K562 (cell line): Measurements from ENCODE around the gene COG2. TPM values are rescaled to one million over a fixed set of nuclear protein-coding genes. Genes with fewer than 3 reads are reported as not detected.

ENCODE experiments used
- C11orf30 ChIP-seq: fragments of 450-650 bp; IDR thresholded peaks from 2 replicates; pipeline ENCODE4 v1.6.1; 2016; ENCODE audit warnings: low read depth, mild to moderate bottlenecking
- polyA plus RNA-seq, 8 experiments: library from polyadenylated mRNA; depleted of rRNA in 4 of 8; stranded (reverse) in 5 of 8; unstranded in 3 of 8; fragments of >200 nt; fragmentation: Nextera tagmentation in 2 of 8; fragmentation: Illumina TruSeq in 1 of 8; extraction: Ambion mirVana in 2 of 8; extraction: Trizol in 1 of 8; gene quantifications; 2 replicates each; pipeline versions ENCODE4 v1.2.1 to v1.2.3, GENCODE V29; 2011 to 2014; ENCODE audit warnings: inconsistent platforms in 1 of 8, missing spikeins in 1 of 8
- total RNA-seq, 7 experiments: library from RNA; depleted of rRNA in 6 of 7; stranded (reverse); fragments of >200 nt in 6 of 7; fragmentation: Illumina TruSeq in 2 of 7; extraction: Trizol in 2 of 7; gene quantifications; 2 replicates each; pipeline versions ENCODE4 v1.2.1 to v1.2.3, GENCODE V29; 2011 to 2021; ENCODE audit warnings: low replicate concordance in 1 of 7
- TF ChIP-seq, protein P1 (sequence below): fragments of 200-600 bp; sonication (generic); IDR thresholded peaks from one replicate; pipeline ENCODE4 v1.6.1; 2012; ENCODE audit warnings: mild to moderate bottlenecking, low read depth, low read length, inconsistent platforms

The COG2 gene
- total and polyA plus RNA-seq, 9 of the 15 experiments (the other 6 are each of a cell fraction or from before 2014, with no cell fraction given) = 22.0 to 51.7 (median 33.3) TPM

DNA sequence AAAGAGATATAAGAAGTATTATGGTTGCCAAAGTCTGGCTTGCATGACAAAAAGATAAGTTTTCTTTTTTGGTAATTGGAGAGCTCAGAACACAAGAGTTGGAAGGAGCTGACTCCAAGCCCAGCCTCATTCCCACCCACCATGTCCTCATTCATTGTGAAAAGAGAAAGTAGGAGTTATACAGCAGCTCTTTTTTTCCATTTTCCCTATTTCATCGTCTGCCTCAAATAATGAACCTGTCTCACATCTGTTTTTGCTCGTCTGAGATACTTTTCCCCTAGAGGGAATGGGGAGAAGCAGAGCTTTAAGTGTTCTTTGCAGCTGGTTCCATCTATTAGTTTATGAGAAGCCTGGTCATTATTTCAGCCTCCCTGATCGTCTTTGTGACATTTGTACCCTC, 36.9 kb downstream of the COG2 start (continued):
- TF ChIP-seq, protein P1, sequence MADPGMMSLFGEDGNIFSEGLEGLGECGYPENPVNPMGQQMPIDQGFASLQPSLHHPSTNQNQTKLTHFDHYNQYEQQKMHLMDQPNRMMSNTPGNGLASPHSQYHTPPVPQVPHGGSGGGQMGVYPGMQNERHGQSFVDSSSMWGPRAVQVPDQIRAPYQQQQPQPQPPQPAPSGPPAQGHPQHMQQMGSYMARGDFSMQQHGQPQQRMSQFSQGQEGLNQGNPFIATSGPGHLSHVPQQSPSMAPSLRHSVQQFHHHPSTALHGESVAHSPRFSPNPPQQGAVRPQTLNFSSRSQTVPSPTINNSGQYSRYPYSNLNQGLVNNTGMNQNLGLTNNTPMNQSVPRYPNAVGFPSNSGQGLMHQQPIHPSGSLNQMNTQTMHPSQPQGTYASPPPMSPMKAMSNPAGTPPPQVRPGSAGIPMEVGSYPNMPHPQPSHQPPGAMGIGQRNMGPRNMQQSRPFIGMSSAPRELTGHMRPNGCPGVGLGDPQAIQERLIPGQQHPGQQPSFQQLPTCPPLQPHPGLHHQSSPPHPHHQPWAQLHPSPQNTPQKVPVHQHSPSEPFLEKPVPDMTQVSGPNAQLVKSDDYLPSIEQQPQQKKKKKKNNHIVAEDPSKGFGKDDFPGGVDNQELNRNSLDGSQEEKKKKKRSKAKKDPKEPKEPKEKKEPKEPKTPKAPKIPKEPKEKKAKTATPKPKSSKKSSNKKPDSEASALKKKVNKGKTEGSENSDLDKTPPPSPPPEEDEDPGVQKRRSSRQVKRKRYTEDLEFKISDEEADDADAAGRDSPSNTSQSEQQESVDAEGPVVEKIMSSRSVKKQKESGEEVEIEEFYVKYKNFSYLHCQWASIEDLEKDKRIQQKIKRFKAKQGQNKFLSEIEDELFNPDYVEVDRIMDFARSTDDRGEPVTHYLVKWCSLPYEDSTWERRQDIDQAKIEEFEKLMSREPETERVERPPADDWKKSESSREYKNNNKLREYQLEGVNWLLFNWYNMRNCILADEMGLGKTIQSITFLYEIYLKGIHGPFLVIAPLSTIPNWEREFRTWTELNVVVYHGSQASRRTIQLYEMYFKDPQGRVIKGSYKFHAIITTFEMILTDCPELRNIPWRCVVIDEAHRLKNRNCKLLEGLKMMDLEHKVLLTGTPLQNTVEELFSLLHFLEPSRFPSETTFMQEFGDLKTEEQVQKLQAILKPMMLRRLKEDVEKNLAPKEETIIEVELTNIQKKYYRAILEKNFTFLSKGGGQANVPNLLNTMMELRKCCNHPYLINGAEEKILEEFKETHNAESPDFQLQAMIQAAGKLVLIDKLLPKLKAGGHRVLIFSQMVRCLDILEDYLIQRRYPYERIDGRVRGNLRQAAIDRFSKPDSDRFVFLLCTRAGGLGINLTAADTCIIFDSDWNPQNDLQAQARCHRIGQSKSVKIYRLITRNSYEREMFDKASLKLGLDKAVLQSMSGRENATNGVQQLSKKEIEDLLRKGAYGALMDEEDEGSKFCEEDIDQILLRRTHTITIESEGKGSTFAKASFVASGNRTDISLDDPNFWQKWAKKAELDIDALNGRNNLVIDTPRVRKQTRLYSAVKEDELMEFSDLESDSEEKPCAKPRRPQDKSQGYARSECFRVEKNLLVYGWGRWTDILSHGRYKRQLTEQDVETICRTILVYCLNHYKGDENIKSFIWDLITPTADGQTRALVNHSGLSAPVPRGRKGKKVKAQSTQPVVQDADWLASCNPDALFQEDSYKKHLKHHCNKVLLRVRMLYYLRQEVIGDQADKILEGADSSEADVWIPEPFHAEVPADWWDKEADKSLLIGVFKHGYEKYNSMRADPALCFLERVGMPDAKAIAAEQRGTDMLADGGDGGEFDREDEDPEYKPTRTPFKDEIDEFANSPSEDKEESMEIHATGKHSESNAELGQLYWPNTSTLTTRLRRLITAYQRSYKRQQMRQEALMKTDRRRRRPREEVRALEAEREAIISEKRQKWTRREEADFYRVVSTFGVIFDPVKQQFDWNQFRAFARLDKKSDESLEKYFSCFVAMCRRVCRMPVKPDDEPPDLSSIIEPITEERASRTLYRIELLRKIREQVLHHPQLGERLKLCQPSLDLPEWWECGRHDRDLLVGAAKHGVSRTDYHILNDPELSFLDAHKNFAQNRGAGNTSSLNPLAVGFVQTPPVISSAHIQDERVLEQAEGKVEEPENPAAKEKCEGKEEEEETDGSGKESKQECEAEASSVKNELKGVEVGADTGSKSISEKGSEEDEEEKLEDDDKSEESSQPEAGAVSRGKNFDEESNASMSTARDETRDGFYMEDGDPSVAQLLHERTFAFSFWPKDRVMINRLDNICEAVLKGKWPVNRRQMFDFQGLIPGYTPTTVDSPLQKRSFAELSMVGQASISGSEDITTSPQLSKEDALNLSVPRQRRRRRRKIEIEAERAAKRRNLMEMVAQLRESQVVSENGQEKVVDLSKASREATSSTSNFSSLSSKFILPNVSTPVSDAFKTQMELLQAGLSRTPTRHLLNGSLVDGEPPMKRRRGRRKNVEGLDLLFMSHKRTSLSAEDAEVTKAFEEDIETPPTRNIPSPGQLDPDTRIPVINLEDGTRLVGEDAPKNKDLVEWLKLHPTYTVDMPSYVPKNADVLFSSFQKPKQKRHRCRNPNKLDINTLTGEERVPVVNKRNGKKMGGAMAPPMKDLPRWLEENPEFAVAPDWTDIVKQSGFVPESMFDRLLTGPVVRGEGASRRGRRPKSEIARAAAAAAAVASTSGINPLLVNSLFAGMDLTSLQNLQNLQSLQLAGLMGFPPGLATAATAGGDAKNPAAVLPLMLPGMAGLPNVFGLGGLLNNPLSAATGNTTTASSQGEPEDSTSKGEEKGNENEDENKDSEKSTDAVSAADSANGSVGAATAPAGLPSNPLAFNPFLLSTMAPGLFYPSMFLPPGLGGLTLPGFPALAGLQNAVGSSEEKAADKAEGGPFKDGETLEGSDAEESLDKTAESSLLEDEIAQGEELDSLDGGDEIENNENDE = no peak
- no peak for TF ChIP-seq C11orf30
